Measurements from ENCODE around the gene AGBL1. TPM values are rescaled to one million over a fixed set of nuclear protein-coding genes. Genes with fewer than 3 reads are reported as not detected.

AGBL1 gene
- total RNA-seq, 1 experiment from 2014 or later: not detected

- Mint-ChIP-seq H3K9me3 (no peaks in the 10 kb centered on the region), H3K4me1 (peaks cover 21 to 38% of the 10 kb centered on the region in 2 experiments), H3K4me3 (no peak overlapping the region), H3K27ac (no peak overlapping the region), H3K27me3 (ENCODE audit: low read depth) (no peaks in the 10 kb centered on the region), H3K36me3 (ENCODE audit: insufficient read depth in 1 of 3, low read depth in 3 of 3) (no peaks in the 10 kb centered on the region)
- no peak overlapping the region for H3K27ac ChIP-seq (ENCODE audit: insufficient read length, low read depth, low read length)
- no peak overlapping the region for H2AFZ ChIP-seq (ENCODE audit: low read length)
- no peak overlapping the region for H3K14ac ChIP-seq (ENCODE audit: insufficient read depth, low read length)
- no peak overlapping the region for H2BK120ac ChIP-seq (ENCODE audit: low read depth, low read length, poor library complexity, severe bottlenecking)
- H3K4ac ChIP-seq (ENCODE audit: low read depth, low read length): no peak overlapping the region
- H3K4me1 ChIP-seq (ENCODE audit: insufficient read depth, low read length): peaks cover 3% of the 10 kb centered on the region; the same call in 1 of the 2 replicates
- no peaks in the 10 kb centered on the region for H3K79me1 ChIP-seq (ENCODE audit: insufficient read depth, low read depth, low read length, poor library complexity, severe bottlenecking)
- no peak overlapping the region for H3K56ac ChIP-seq (ENCODE audit: insufficient read length, low read depth, low read length)
- no peak overlapping the region for H4K8ac ChIP-seq (replicated peaks; ENCODE audit: insufficient read length, low read depth, low read length)
- no peak overlapping the region for H3K23ac ChIP-seq (ENCODE audit: insufficient read length, low read depth, low read length)
- H3K23me2 ChIP-seq (ENCODE audit: insufficient read length, low read depth, low read length, poor library complexity, severe bottlenecking): no peaks in the 10 kb centered on the region
- H4K5ac ChIP-seq (ENCODE audit: insufficient read length, low read depth, low read length): no peak overlapping the region
- no peaks in the 10 kb centered on the region for H3K27me3 ChIP-seq (ENCODE audit: insufficient read depth, low read length)
- H3K18ac ChIP-seq (ENCODE audit: insufficient read length, low read depth, low read length): no peak overlapping the region
- H4K20me1 ChIP-seq (ENCODE audit: control insufficient read depth, insufficient read depth, insufficient read length): no peaks in the 10 kb centered on the region
- no peak overlapping the region for H2AK5ac ChIP-seq (ENCODE audit: insufficient read length, low read length)
- no peak overlapping the region for H4K91ac ChIP-seq (ENCODE audit: insufficient read length, low read depth, low read length)
- WGBS (ENCODE audit: extremely low coverage, insufficient read length, low lambda C conversion rate): no CpG with 5 or more reads among the region's 2 CpGs
- H3T11ph ChIP-seq (ENCODE audit: low read length): no peak overlapping the region
- DNase-seq: no peak
- H3K4me2 ChIP-seq (ENCODE audit: insufficient read depth, insufficient read length, low read length): no peak overlapping the region
- no peak overlapping the region for H2BK15ac ChIP-seq (ENCODE audit: low read depth, low read length)
- no peaks in the 10 kb centered on the region for H3K79me2 ChIP-seq (ENCODE audit: insufficient read depth, low read length)
- no peak overlapping the region for H2BK20ac ChIP-seq (ENCODE audit: low read depth, low read length, poor library complexity, severe bottlenecking)
- no peak overlapping the region for H3K9ac ChIP-seq (ENCODE audit: extremely low read depth, insufficient read length, low read length)
- no peaks in the 10 kb centered on the region for H3K9me3 ChIP-seq (ENCODE audit: control insufficient read depth, low read depth, low read length)
- no peak overlapping the region for H2BK5ac ChIP-seq (ENCODE audit: insufficient read length, low read length)
- no peak for TF ChIP-seq CTCF (conservative IDR thresholded peaks at IDR 0.05)
- no peak overlapping the region for H2BK12ac ChIP-seq (ENCODE audit: insufficient read length, low read depth, low read length)
Observed at GRCh38 chr15:86657305-86657704, 577.6 kb downstream of the AGBL1 start.

Measured in H9 (cell line).